CD4-positive, alpha-beta T cell (primary cell): ENCODE data around the gene CD2AP. TPM values are rescaled to one million over a fixed set of nuclear protein-coding genes. Genes with fewer than 3 reads are reported as not detected.

Experiments
- ATAC-seq: fragments of 200-7000 bp; cut with Tn5 transposase; one replicate; pipeline ENCODE4 v1.10.0; 2022; ENCODE audit warnings: mild to moderate bottlenecking; ENCODE audit not compliant: poor library complexity
- CTCF ChIA-PET: fragments of 350-600 bp; sonication (Branson Sonifier 250); formaldehyde crosslinking; loops from one replicate; lab custom pipeline; 2021; ENCODE audit warnings: antibody characterized with exemption, inconsistent platforms; lab: Charles Lee
- POLR2A ChIA-PET: fragments of 350-600 bp; sonication (Branson Sonifier 250); formaldehyde crosslinking; loops from one replicate; lab custom pipeline; 2021; ENCODE audit warnings: antibody characterized with exemption, inconsistent platforms; lab: Charles Lee
- DNase-seq, 14 experiments: peaks; one replicate each; pipeline ENCODE4 v3.0.0-alpha.2; 2013 to 2020; ENCODE audit warnings: mixed read lengths in 2 of 14
- H3K27ac ChIP-seq, 2 donors: one replicate each; pipeline versions ENCODE4 v1.5.1 to v1.7.0; 2013; ENCODE audit warnings: low read length in 2 of 2, low read depth in 1 of 2, mild to moderate bottlenecking in 1 of 2
- H3K27me3 ChIP-seq, 2 experiments: 1 replicate in 1 of 2; 2 replicates in 1 of 2; pipeline versions ENCODE4 v1.6.1 to v1.7.0; 2013; ENCODE audit warnings: low read length in 2 of 2, control low read depth in 1 of 2, mild to moderate bottlenecking in 1 of 2, moderate library complexity in 1 of 2; ENCODE audit not compliant: insufficient read depth in 2 of 2, control insufficient read depth in 1 of 2
- H3K36me3 ChIP-seq: one replicate; pipeline ENCODE4 v1.6.1; 2013; ENCODE audit warnings: low read length, control low read depth; ENCODE audit not compliant: insufficient read depth
- H3K4me1 ChIP-seq: one replicate; pipeline ENCODE4 v1.6.1; 2013; ENCODE audit warnings: low read length, control low read depth; ENCODE audit not compliant: insufficient read depth
- H3K4me3 ChIP-seq: one replicate; pipeline ENCODE4 v1.5.1; 2013; ENCODE audit warnings: mild to moderate bottlenecking, low read length, moderate library complexity
- H3K9me3 ChIP-seq, 2 experiments: 1 replicate in 1 of 2; 2 replicates in 1 of 2; pipeline versions ENCODE4 v1.6.1 to v1.7.0; 2013; ENCODE audit warnings: low read length in 2 of 2, mild to moderate bottlenecking in 2 of 2, control low read depth in 1 of 2, moderate library complexity in 1 of 2; ENCODE audit not compliant: control insufficient read depth in 1 of 2, insufficient read depth in 1 of 2
- H3K27ac Mint-ChIP-seq: one replicate; pipeline ENCODE4 v1.8.0; 2020; ENCODE audit warnings: mixed read lengths
- H3K27me3 Mint-ChIP-seq: one replicate; pipeline ENCODE4 v1.8.0; 2021; ENCODE audit warnings: mixed read lengths
- H3K36me3 Mint-ChIP-seq: one replicate; pipeline ENCODE4 v1.8.0; 2021; ENCODE audit warnings: low read depth, mixed read lengths
- H3K4me1 Mint-ChIP-seq: one replicate; pipeline ENCODE4 v1.8.0; 2021; ENCODE audit warnings: low read depth, mixed read lengths
- H3K4me3 Mint-ChIP-seq: one replicate; pipeline ENCODE4 v1.8.0; 2020; ENCODE audit warnings: mild to moderate bottlenecking, mixed read lengths
- H3K9me3 Mint-ChIP-seq: one replicate; pipeline ENCODE4 v1.8.0; 2020; ENCODE audit warnings: mixed read lengths
- CTCF ChIP-seq: fragments of 200-600 bp; IDR thresholded peaks from one replicate; pipeline ENCODE4 v1.8.0; 2022; ENCODE audit warnings: antibody characterized with exemption, mild to moderate bottlenecking
- intact Hi-C, 2 experiments: fragments of 100-400 bp; cut with DNase I in 1 of 2; cut with micrococcal nuclease in 1 of 2; formaldehyde crosslinking; loops; one replicate each; pipeline versions ENCODE4 v1.15.1 to v1.9.0; 2023 to 2025; cut with DNase I, micrococcal nuclease
- total RNA-seq, 174 experiments: library from RNA in 2 of 174; stranded (reverse) in 2 of 174; gene quantifications; one replicate each; pipeline ENCODE4 v1.2.3 and lab custom pipeline; 2021 to 2026

The CD2AP gene
- total RNA-seq, 2 experiments from 2014 or later: 29.4 to 31.3 TPM

- Histone ChIP-seq H3K27ac (no peak overlapping the region), H3K4me1 (no peaks in the 10 kb centered on the region), H3K9me3 (no peaks in the 10 kb centered on the region), H3K36me3 (no peaks in the 10 kb centered on the region), H3K4me3 (no peak overlapping the region), H3K27me3 (no peaks in the 10 kb centered on the region)
- no peak for TF ChIP-seq CTCF
- intact Hi-C loops: no loop called here
- Mint-ChIP-seq H3K27ac (no peak overlapping the region), H3K36me3 (no peaks in the 10 kb centered on the region), H3K9me3 (no peaks in the 10 kb centered on the region), H3K4me1 (no peaks in the 10 kb centered on the region), H3K27me3 (peaks cover 4% of the 10 kb centered on the region), H3K4me3 (no peak overlapping the region)
- no peak for DNase-seq
- ATAC-seq: no peak
- CTCF ChIA-PET: no interaction called here
- POLR2A ChIA-PET: no interaction called here
Measured at GRCh38 chr6:47455533-47456209, 21.9 kb upstream of the CD2AP start.

GRCh38 chr6:47456536-47456975 lies 21.0 kb upstream of the CD2AP start:
- DNase-seq (no peak), ATAC-seq (no peak)
- no peaks in the 10 kb centered on the region for H3K36me3 ChIP-seq
- no peaks in the 10 kb centered on the region for H3K9me3 Mint-ChIP-seq
- no peaks in the 10 kb centered on the region for H3K36me3 Mint-ChIP-seq
- peaks cover 4% of the 10 kb centered on the region for H3K27me3 Mint-ChIP-seq
- ChIA-PET POLR2A (no interaction called here), CTCF (no interaction called here)
- no peaks in the 10 kb centered on the region for H3K4me1 ChIP-seq
- no peaks in the 10 kb centered on the region for H3K4me1 Mint-ChIP-seq
- H3K9me3 ChIP-seq: no peaks in the 10 kb centered on the region
- H3K4me3 ChIP-seq: no peak overlapping the region
- H3K27me3 ChIP-seq: no peaks in the 10 kb centered on the region
- H3K27ac ChIP-seq: no peak overlapping the region
- no peak overlapping the region for H3K27ac Mint-ChIP-seq
- TF ChIP-seq CTCF: no peak
- intact Hi-C loops: no loop called here
- no peak overlapping the region for H3K4me3 Mint-ChIP-seq

GRCh38 chr6:47457370-47457769 lies 20.2 kb upstream of the CD2AP start:
- Mint-ChIP-seq H3K27ac (no peak overlapping the region), H3K4me3 (no peak overlapping the region), H3K36me3 (no peaks in the 10 kb centered on the region), H3K4me1 (no peaks in the 10 kb centered on the region), H3K9me3 (no peaks in the 10 kb centered on the region), H3K27me3 (peaks cover 4% of the 10 kb centered on the region)
- ChIA-PET POLR2A (interaction anchor here (0.6 kb wide), 1 partner anchor 1653 kb away, joined by 3 read pairs; no protein-coding TSS in a partner anchor), CTCF (no interaction called here)
- intact Hi-C loops: no loop called here
- Histone ChIP-seq H3K4me3 (no peak overlapping the region), H3K36me3 (no peaks in the 10 kb centered on the region), H3K4me1 (no peaks in the 10 kb centered on the region), H3K27ac (no peak overlapping the region), H3K9me3 (no peaks in the 10 kb centered on the region), H3K27me3 (no peaks in the 10 kb centered on the region)
- no peak for TF ChIP-seq CTCF
- ATAC-seq (no peak), DNase-seq (no peak)
